22Rv1 (cell line): ENCODE results near the gene SETD1A.

ENCODE experiments used
- CTCF ChIP-seq: fragments of 450-650 bp; IDR thresholded peaks from 2 replicates; pipeline ENCODE4 v1.5.1; 2017; ENCODE audit warnings: mild to moderate bottlenecking
- ZFX ChIP-seq: fragments of 450-650 bp; IDR thresholded peaks from 2 replicates; pipeline ENCODE4 v1.6.1; 2017; ENCODE audit warnings: antibody characterized with exemption, borderline replicate concordance

- TF ChIP-seq CTCF = no peak
- TF ChIP-seq ZFX = no peak
These were observed 44.1 kb downstream of the SETD1A start for GRCh38 chr16:31001507-31002249.
